Mucosa of descending colon (tissue), 3 donors: ENCODE measurements around the gene AKT3. TPM values are rescaled to one million over a fixed set of nuclear protein-coding genes. Genes with fewer than 3 reads are reported as not detected.

Experiments
- ATAC-seq: fragments of 200-7000 bp; cut with Tn5 transposase; one replicate; pipeline ENCODE4 v1.9.1; 2020; ENCODE audit warnings: mild to moderate bottlenecking, moderate library complexity
- DNase-seq, 3 donors: peaks; one replicate each; pipeline ENCODE4 v3.0.0-alpha.2; 2020
- H3K36me3 ChIP-seq: fragments of 200-600 bp; one replicate; pipeline ENCODE4 v1.8.0; 2021; ENCODE audit warnings: low read depth, mild to moderate bottlenecking
- H3K4me1 ChIP-seq: fragments of 200-600 bp; one replicate; pipeline ENCODE4 v1.8.0; 2021; ENCODE audit warnings: low read depth, mild to moderate bottlenecking
- H3K4me3 ChIP-seq: fragments of 200-600 bp; one replicate; pipeline ENCODE4 v1.8.0; 2021; ENCODE audit warnings: mild to moderate bottlenecking
- H3K9me3 ChIP-seq: fragments of 200-600 bp; one replicate; pipeline ENCODE4 v1.8.0; 2021; ENCODE audit warnings: mild to moderate bottlenecking
- intact Hi-C, 2 donors: fragments of 100-400 bp; cut with DNase I in 1 of 2; cut with micrococcal nuclease in 1 of 2; formaldehyde crosslinking; loops; one replicate each; pipeline versions ENCODE4 v1.11.0 to v1.11.1; 2022; cut with DNase I, micrococcal nuclease
- total RNA-seq, 3 donors: library from RNA; stranded (reverse); fragmentation: NEBNext Ultra II Directional in 2 of 3; extraction: Animal tissue kit (Norgen Biotek cat#: 25700) in 2 of 3; gene quantifications; one replicate each; pipeline versions ENCODE4 v1.2.1 to v1.2.4, GENCODE V29; 2021 to 2023
- TF ChIP-seq, protein P1 (sequence below): fragments of 200-600 bp; IDR thresholded peaks from one replicate; pipeline ENCODE4 v1.8.0; 2022; ENCODE audit warnings: antibody characterized with exemption, mild to moderate bottlenecking
- donor health status: DM: no; HTN: no; CAD: no; lungs with moderate emphysema.
- donor health status: DM: no; HTN: no; CAD: no.
- donor health status: DM: no; HTN: yes; CAD: no.

Gene AKT3
- total RNA-seq, 3 donors from 2014 or later = 8.2 to 119 (median 12.6) TPM

GRCh38 chr1:243490748-243491686, 359.0 kb downstream of the AKT3 start:
- no peaks in the 10 kb centered on the region for H3K4me1 ChIP-seq
- no peaks in the 10 kb centered on the region for H3K9me3 ChIP-seq
- H3K4me3 ChIP-seq = no peak overlapping the region
- DNase-seq (no peak), ATAC-seq (no peak)
- intact Hi-C loops = no loop called here
- TF ChIP-seq, protein P1, sequence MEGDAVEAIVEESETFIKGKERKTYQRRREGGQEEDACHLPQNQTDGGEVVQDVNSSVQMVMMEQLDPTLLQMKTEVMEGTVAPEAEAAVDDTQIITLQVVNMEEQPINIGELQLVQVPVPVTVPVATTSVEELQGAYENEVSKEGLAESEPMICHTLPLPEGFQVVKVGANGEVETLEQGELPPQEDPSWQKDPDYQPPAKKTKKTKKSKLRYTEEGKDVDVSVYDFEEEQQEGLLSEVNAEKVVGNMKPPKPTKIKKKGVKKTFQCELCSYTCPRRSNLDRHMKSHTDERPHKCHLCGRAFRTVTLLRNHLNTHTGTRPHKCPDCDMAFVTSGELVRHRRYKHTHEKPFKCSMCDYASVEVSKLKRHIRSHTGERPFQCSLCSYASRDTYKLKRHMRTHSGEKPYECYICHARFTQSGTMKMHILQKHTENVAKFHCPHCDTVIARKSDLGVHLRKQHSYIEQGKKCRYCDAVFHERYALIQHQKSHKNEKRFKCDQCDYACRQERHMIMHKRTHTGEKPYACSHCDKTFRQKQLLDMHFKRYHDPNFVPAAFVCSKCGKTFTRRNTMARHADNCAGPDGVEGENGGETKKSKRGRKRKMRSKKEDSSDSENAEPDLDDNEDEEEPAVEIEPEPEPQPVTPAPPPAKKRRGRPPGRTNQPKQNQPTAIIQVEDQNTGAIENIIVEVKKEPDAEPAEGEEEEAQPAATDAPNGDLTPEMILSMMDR = no peak
- no peaks in the 10 kb centered on the region for H3K36me3 ChIP-seq

DNA sequence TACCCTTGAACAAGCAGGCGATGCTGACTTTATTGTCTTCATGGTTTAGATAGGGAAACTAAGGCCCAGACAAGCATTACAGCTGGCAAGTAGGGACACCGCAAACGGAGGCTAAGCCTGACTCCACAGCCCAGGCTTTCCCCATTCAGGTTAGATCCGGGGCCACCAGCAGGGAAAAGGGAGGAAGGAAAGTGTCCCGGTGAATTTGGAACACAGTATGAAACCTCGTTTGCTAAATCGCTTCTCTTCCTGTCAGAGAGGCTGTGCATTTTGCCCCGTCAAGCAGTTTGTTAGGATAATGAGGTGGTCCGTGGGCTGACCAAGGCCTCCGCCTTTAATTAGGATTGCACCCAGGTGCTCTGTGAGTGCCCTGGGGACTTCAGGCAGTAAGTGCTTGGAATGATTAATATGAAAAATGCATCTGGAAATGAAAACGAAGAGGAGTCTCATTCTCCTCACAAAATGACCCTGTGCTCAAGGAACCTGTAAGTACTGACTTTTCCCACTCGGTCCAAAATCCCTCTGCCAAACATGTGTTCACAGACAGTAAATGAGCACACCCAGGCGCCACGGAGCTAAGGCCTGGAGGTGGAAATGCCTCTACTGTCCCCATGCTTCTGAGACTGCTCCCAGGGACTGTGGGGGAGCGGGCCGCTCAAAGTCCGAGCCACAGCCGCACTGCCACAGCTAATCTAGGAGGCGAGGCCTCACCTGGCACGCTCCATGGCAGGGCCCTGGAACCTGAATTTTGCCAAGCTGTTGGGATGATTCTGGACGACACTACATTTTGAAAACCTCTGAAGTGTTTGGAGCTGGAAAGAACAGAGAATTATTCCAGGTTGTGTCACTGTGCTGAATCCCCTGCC, 360.1 kb downstream of the AKT3 start:
- Histone ChIP-seq H3K9me3 (no peaks in the 10 kb centered on the region), H3K36me3 (no peaks in the 10 kb centered on the region), H3K4me1 (no peaks in the 10 kb centered on the region), H3K4me3 (no peak overlapping the region)
- intact Hi-C loops = no loop called here
- DNase-seq (no peak), ATAC-seq (no peak)
- TF ChIP-seq, protein P1 = no peak

DNA sequence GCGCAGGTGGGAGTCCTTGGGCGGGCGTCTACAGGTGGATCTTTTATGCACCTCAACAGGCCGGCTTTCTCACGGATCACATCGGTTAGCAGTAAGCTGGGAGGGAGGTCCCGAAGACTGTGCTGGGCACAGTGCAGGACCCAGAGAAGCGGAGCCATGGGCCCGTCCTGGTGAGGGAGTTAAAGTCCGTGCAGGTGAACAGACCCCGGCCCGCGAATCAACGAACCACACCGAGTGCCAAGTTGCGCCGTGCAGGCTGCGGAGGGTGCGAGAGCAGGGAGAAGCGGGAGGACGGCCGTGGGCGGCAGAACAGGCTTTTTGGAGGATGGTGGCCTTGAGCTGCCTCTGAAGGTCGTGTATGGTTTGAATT, 360.9 kb downstream of the AKT3 start:
- TF ChIP-seq, protein P1 = no peak
- no peak overlapping the region for H3K4me3 ChIP-seq

DNA sequence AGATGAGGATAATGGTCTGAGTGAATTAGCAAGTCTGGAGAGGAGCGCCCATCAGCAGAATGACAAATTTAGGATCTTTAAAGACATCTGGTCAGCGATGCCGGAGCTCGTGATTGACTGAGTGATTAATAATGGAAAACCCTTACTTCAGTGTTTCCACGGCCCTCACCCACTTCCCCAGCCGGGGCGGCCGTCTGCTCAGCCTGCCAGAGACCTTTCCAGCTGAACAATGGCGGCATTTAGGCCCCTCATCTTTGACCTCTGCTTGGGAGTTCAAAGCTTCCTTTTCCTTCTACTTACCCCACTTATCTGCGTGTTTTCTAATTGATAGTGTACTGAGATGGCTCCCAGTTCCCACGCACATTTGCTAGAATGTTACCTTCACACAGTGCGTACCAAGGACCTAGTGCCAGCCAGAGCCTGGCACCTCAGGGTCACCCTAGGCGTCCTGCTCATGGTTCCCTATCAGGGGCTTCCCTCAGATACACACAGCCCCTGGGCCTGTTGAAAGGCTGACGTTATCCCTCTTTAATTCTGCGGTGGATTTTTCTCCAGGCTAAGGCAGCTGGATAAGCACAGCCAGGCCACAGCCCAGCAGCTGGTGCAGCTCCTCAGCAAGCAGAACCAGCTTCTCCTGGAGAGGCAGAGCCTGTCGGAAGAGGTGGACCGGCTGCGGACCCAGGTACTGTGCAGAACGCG, 361.4 kb downstream of the AKT3 start:
- no peaks in the 10 kb centered on the region for H3K9me3 ChIP-seq
- ATAC-seq = no peak

More for the DNA sequence above, 360.9 kb downstream of the AKT3 start:
- Histone ChIP-seq H3K36me3 (no peaks in the 10 kb centered on the region), H3K9me3 (no peaks in the 10 kb centered on the region), H3K4me1 (no peaks in the 10 kb centered on the region)
- intact Hi-C loops = no loop called here
- DNase-seq (no peak), ATAC-seq (no peak)

More for the DNA sequence above, 361.4 kb downstream of the AKT3 start:
- intact Hi-C loops = no loop called here
- Histone ChIP-seq H3K36me3 (no peaks in the 10 kb centered on the region), H3K4me1 (no peaks in the 10 kb centered on the region), H3K4me3 (no peak overlapping the region)
- TF ChIP-seq, protein P1 = no peak
- no peak for DNase-seq
